PC-3 (cell line): Measurements from ENCODE around the gene PIM3. TPM values are rescaled to one million over a fixed set of nuclear protein-coding genes. Genes with fewer than 3 reads are reported as not detected.

Source experiments
- ATAC-seq: fragments of 200-7000 bp; cut with Tn5 transposase; 2 replicates; pipeline ENCODE4 v1.9.1; 2020; ENCODE audit warnings: mild to moderate bottlenecking, moderate library complexity
- BruUV-seq: library from RNA; stranded (reverse); fragments of 400-500 nt; replicated peaks from 2 replicates; lab custom pipeline; 2021; lab: Mats Ljungman, UMichigan
- CTCF ChIA-PET: fragments of 300-600 bp; sonication (Branson Sonifier 250); formaldehyde crosslinking; loops from one replicate; lab custom pipeline; 2022; ENCODE audit warnings: antibody characterized with exemption; lab: Charles Lee
- POLR2A ChIA-PET: fragments of 300-600 bp; sonication (Branson Sonifier 250); formaldehyde crosslinking; loops from one replicate; lab custom pipeline; 2022; ENCODE audit warnings: antibody characterized with exemption; ENCODE audit not compliant: unreplicated experiment; lab: Charles Lee
- DNase-seq: peaks from one replicate; pipeline ENCODE4 v3.0.0-alpha.2; 2015
- H2AFZ ChIP-seq: fragments of 300-600 bp; sonication (generic); 2 replicates; pipeline ENCODE4 v1.6.0; 2016; ENCODE audit warnings: antibody characterized with exemption, low read length
- H3F3A ChIP-seq: fragments of 300-600 bp; sonication (generic); one replicate; pipeline ENCODE4 v1.6.0; 2017; ENCODE audit warnings: antibody characterized with exemption, low read length, control low read depth, mild to moderate bottlenecking; ENCODE audit not compliant: unreplicated experiment
- H3K27ac ChIP-seq: fragments of 300-600 bp; sonication (generic); 2 replicates; pipeline ENCODE4 v1.5.1; 2016; ENCODE audit warnings: mild to moderate bottlenecking, low read length
- H3K27me3 ChIP-seq: fragments of 300-600 bp; sonication (generic); 2 replicates; pipeline ENCODE4 v1.6.1; 2016; ENCODE audit warnings: low read length, mixed read lengths
- H3K36me3 ChIP-seq: fragments of 300-600 bp; sonication (generic); 2 replicates; pipeline ENCODE4 v1.6.1; 2016; ENCODE audit warnings: low read depth, mixed run types, low read length, mixed read lengths
- H3K4me1 ChIP-seq: fragments of 300-600 bp; sonication (generic); 2 replicates; pipeline ENCODE4 v1.5.1; 2016; ENCODE audit warnings: low read length; ENCODE audit not compliant: insufficient read depth
- H3K4me2 ChIP-seq: fragments of 300-600 bp; sonication (generic); 2 replicates; pipeline ENCODE4 v1.6.0; 2016; ENCODE audit warnings: low read length
- H3K4me3 ChIP-seq: fragments of 300-600 bp; sonication (generic); 2 replicates; pipeline ENCODE4 v1.5.1; 2016; ENCODE audit warnings: mild to moderate bottlenecking, low read length, mixed read lengths
- H3K79me2 ChIP-seq: fragments of 300-600 bp; sonication (generic); 2 replicates; pipeline ENCODE4 v1.6.1; 2017; ENCODE audit warnings: low read length, mixed read lengths
- H3K9ac ChIP-seq: fragments of 300-600 bp; sonication (generic); 2 replicates; pipeline ENCODE4 v1.6.0; 2016; ENCODE audit warnings: mild to moderate bottlenecking, low read length
- H3K9me2 ChIP-seq: fragments of 300-600 bp; sonication (generic); replicated peaks from 2 replicates; pipeline ENCODE4 v1.6.1; 2016; ENCODE audit warnings: mixed run types, low read length, mixed read lengths
- H3K9me3 ChIP-seq: fragments of 300-600 bp; sonication (generic); 2 replicates; pipeline ENCODE4 v1.6.1; 2016; ENCODE audit warnings: low read length, mixed read lengths
- H4K20me1 ChIP-seq: fragments of 300-600 bp; sonication (generic); 2 replicates; pipeline ENCODE4 v1.6.1; 2016; ENCODE audit warnings: low read length, mixed read lengths
- CTCF ChIP-seq: fragments of 300-600 bp; sonication (generic); conservative IDR thresholded peaks from 2 replicates; pipeline ENCODE4 v1.5.1; 2017; ENCODE audit warnings: antibody characterized with exemption, low read depth, mild to moderate bottlenecking, low read length
- EZH2 ChIP-seq: fragments of 300-600 bp; sonication (generic); IDR thresholded peaks from one replicate; pipeline ENCODE4 v1.6.1; 2017; ENCODE audit warnings: antibody characterized with exemption, mild to moderate bottlenecking, low read length; ENCODE audit not compliant: unreplicated experiment
- EZH2phosphoT487 ChIP-seq: fragments of 300-600 bp; sonication (generic); IDR thresholded peaks from 2 replicates; pipeline ENCODE4 v1.6.1; 2018; ENCODE audit warnings: mild to moderate bottlenecking, antibody characterized with exemption, low read length, borderline replicate concordance
- intact Hi-C: fragments of 100-400 bp; cut with micrococcal nuclease; formaldehyde crosslinking; loops from 2 replicates; pipeline ENCODE4 v1.9.0; 2023
- total RNA-seq: library from RNA; depleted of rRNA; stranded (reverse); fragments of >200 nt; gene quantifications from 2 replicates; pipeline ENCODE4 v1.2.3, GENCODE V29; 2014

The PIM3 gene
- total RNA-seq, 1 experiment from 2014 or later: 61.7 TPM

- Histone ChIP-seq H3K27ac (no peak overlapping the region), H3K4me2 (no peak overlapping the region), H3K79me2 (peaks cover 34% of the 10 kb centered on the region), H3K4me1 (peaks cover 21% of the 10 kb centered on the region), H3K4me3 (no peak overlapping the region), H2AFZ (no peak overlapping the region), H3K9me2 (no peaks in the 10 kb centered on the region), H3K9me3 (no peaks in the 10 kb centered on the region), H3K36me3 (peaks cover 19% of the 10 kb centered on the region), H3K9ac (no peak overlapping the region), H3F3A (no peaks in the 10 kb centered on the region), H3K27me3 (no peaks in the 10 kb centered on the region), H4K20me1 (peaks cover 25% of the 10 kb centered on the region)
- TF ChIP-seq CTCF (no peak), EZH2phosphoT487 (no peak), EZH2 (no peak)
- DNase-seq: no peak
- intact Hi-C loops: no loop called here
- POLR2A ChIA-PET: no interaction called here
- no TSS peak for BruUV-seq
- CTCF ChIA-PET: no interaction called here
- no peak for ATAC-seq
Observed at GRCh38 chr22:49965091-49966040, 4.8 kb downstream of the PIM3 start.

- DNase-seq (no peak), ATAC-seq (no peak)
- H3K27me3 ChIP-seq: no peaks in the 10 kb centered on the region
- peaks cover 31% of the 10 kb centered on the region for H3K79me2 ChIP-seq
- BruUV-seq: no TSS peak
- H2AFZ ChIP-seq: no peak overlapping the region
- no peak overlapping the region for H3K4me2 ChIP-seq
- H3K4me1 ChIP-seq: peaks cover 28% of the 10 kb centered on the region
- H3K9ac ChIP-seq: no peak overlapping the region
- ChIA-PET CTCF (no interaction called here), POLR2A (no interaction called here)
- peaks cover 25% of the 10 kb centered on the region for H4K20me1 ChIP-seq
- H3K36me3 ChIP-seq: peaks cover 19% of the 10 kb centered on the region
- no peaks in the 10 kb centered on the region for H3K9me2 ChIP-seq
- no peaks in the 10 kb centered on the region for H3F3A ChIP-seq
- H3K4me3 ChIP-seq: no peak overlapping the region
- H3K27ac ChIP-seq: no peak overlapping the region
- intact Hi-C loops: no loop called here
- H3K9me3 ChIP-seq: no peaks in the 10 kb centered on the region
- TF ChIP-seq CTCF (no peak), EZH2phosphoT487 (no peak), EZH2 (no peak)
Observed at GRCh38 chr22:49966041-49966773, 5.6 kb downstream of the PIM3 start.
